Measurements from ENCODE around the gene UROD.

Gene UROD

DNA sequence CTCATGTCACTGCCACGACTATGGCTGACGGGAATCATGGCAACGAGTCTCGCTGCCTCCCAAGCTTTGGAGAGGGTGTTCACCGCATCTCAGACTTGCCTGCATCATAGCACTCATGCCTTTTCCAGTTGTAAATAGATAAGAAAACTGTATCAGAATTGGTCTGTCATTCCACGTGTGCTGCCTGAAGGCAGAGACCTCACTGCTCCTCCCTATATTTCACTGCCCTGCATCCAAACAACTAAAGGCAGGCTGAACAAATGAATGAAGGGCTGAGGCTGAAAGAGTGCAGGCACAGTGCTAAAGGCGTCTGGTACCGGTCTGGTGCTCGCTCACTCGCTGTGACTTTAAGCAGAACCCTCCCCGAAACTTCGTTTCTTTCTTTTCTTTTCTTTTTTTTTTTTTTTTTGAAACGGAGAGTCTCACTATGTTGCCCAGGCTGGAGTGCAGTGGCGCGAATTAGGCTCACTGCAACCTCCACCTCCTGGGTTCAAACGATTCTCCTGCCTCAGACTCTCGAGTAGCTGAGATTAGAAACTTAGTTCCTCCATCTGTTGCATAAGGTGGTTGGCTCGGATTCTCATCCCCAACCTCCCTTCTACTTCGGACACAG is 26.2 kb upstream of the UROD start:
- ChIA-PET POLR2A (interaction anchor here (0.8 to 2.9 kb wide), 9 partner anchors 17 to 536 kb away, joined by 3 to 24 read pairs (median 4); partner anchors contain the start of genes HECTD3, PRDX1, PTCH2 and RPS8), CTCF (interaction anchor here (0.6 to 1.5 kb wide), 6 partner anchors 12 to 149 kb away, joined by 3 to 6 read pairs (median 4); partner anchors contain the start of gene UROD)
- peak overlapping the region; percentile 99 for H3K4me3 ChIP-seq (ENCODE audit: low read depth, low read length)
- no peak for DNase-seq (ENCODE audit: low read depth, low spot score)
- TF ChIP-seq, protein P1, sequence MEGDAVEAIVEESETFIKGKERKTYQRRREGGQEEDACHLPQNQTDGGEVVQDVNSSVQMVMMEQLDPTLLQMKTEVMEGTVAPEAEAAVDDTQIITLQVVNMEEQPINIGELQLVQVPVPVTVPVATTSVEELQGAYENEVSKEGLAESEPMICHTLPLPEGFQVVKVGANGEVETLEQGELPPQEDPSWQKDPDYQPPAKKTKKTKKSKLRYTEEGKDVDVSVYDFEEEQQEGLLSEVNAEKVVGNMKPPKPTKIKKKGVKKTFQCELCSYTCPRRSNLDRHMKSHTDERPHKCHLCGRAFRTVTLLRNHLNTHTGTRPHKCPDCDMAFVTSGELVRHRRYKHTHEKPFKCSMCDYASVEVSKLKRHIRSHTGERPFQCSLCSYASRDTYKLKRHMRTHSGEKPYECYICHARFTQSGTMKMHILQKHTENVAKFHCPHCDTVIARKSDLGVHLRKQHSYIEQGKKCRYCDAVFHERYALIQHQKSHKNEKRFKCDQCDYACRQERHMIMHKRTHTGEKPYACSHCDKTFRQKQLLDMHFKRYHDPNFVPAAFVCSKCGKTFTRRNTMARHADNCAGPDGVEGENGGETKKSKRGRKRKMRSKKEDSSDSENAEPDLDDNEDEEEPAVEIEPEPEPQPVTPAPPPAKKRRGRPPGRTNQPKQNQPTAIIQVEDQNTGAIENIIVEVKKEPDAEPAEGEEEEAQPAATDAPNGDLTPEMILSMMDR (IDR thresholded peaks at IDR 0.05; ENCODE audit: insufficient read depth, low read length, missing control alignments): no peak

DNA sequence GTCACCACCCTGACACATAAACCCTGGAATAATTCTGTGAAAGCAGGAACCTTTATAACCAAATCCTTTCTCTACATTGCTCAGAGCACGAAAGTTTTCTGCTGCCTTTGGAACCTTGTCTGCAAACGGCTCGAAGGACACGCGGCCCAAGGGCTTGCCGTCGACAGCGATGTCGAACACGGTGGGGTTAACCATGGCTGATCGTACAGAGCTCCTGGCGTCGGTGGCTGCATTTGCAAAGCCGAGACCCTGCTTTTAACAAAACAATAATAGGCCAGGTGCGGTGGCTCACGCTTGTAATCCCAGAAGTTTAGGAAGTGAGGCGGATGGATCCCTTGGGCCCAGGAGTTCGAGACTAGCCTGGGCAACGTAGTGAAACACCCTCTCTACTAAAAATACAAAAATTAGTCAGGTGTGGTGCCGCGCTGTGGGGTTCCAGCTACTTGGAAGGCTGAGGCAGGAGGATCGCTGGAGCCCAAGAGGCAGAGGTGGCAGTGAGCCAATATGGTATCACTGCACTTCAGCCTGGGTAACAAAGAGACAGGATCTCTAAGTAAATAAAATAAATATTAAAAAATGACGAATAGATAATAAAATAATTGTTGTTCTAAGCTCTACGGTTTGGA is 23.4 kb upstream of the UROD start:
- ChIA-PET CTCF (no interaction called here), POLR2A (interaction anchor here (0.7 to 1.1 kb wide), 2 partner anchors 30 to 533 kb away, joined by 3 to 7 read pairs; partner anchors contain the start of gene PRDX1)
- no peak overlapping the region for H3K4me3 ChIP-seq (ENCODE audit: low read depth, low read length)
- DNase-seq (ENCODE audit: low read depth, low spot score): no peak
- TF ChIP-seq, protein P1 (IDR thresholded peaks at IDR 0.05; ENCODE audit: insufficient read depth, low read length, missing control alignments): no peak

DNA sequence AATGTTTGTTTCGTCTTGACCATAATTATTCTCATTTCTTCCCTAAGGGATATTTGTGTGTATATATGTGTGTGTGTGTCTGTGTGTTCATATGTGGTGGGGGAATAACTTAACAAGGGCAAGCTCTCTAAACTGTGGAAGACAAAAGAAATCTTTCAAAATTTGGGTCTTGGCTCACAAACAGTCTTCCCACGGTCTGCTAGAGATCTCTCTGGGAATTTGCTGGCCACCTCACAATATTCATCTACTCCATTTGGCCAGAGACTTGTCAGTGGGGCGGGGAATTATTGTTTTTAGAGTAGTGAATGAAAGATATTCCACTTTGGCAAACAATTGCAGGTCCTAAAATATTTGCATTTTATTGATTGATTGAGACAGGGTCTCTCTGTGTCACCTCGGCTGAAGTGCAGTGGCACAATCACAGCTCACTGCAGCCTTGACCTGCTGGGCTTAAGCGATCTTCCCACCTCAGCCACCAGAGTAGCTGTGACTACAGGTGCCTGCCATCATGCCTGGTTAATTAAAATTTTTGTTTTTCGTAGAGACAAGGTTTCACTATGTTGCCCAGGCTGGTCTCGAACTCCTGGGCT is 17.6 kb upstream of the UROD start:
- DNase-seq (ENCODE audit: low read depth, low spot score): no peak
- ChIA-PET POLR2A (no interaction called here), CTCF (interaction anchor here (1.7 kb wide), 1 partner anchor 19 kb away, joined by 8 read pairs; the partner anchor contains the start of gene UROD)
- TF ChIP-seq, protein P1 (IDR thresholded peaks at IDR 0.05; ENCODE audit: insufficient read depth, low read length, missing control alignments): no peak
- H3K4me3 ChIP-seq (ENCODE audit: low read depth, low read length): no peak overlapping the region

DNA sequence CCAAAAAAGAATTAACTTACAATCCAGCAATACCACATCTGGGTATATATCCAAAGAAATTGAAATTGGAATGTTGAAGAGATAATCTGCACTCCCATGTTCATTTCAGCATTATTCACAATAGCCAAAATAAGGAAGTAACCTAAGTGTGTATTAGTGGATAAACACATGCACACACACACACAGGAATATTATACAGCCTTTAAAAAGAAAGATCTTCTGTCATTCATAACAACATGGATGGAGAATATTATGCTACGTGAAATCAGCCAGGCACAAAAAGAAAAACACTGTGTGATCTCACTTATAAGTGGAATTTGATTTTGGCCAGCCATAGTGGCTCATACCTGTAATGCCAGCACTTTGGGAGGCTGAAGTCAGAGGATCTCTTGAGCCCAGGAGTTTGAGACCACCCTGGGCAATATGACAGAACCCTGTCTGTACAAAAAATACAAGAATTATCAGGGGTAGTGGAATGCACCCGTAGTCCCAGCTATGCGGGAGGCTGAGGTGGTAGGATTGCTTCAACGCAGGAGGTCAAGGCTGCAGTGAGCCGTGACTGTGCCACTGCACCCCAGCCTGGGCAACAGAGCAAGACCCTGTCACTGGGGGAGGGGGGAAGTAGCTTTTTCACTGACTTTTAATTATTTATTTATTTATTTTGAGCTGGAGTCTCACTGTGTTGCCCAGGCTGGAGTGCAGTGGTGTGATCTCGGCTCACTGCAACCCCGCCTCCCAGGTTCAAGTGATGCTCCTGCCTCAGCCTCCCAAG is 16.4 kb upstream of the UROD start:
- DNase-seq (ENCODE audit: low read depth, low spot score): no peak
- ChIA-PET CTCF (interaction anchor here (1.7 kb wide), 1 partner anchor 17 kb away, joined by 8 read pairs; the partner anchor contains the start of gene UROD), POLR2A (no interaction called here)
- H3K4me3 ChIP-seq (ENCODE audit: low read depth, low read length): no peak overlapping the region
- TF ChIP-seq, protein P1 (IDR thresholded peaks at IDR 0.05; ENCODE audit: insufficient read depth, low read length, missing control alignments): no peak

DNA sequence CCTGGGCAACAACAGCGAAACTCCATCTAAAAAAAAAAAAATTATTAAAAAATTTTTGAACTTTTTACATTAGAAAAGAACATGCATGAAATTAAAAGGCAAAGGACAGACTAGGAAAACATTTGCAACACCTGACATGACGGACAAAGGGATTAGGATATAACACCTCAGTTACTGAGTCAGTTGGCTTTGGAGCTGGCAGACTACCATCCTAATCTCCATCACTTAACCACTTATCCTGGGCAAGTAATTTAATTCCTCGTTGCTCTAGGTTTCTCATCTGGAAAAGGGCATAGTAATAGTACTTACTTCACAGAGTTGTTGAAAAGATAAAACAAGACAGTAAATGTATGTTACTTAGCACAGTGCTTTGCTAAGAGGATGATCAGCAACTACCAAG is 12.8 kb upstream of the UROD start:
- ChIA-PET POLR2A (no interaction called here), CTCF (interaction anchor here (0.9 to 1.5 kb wide), 2 partner anchors 15 to 161 kb away, joined by 3 to 4 read pairs; no protein-coding TSS in a partner anchor)
- TF ChIP-seq, protein P1 (IDR thresholded peaks at IDR 0.05; ENCODE audit: insufficient read depth, low read length, missing control alignments): no peak
- no peak overlapping the region for H3K4me3 ChIP-seq (ENCODE audit: low read depth, low read length)
- DNase-seq (ENCODE audit: low read depth, low spot score): no peak

Data from AG04449 (cell line).